GM10847 (cell line): ENCODE data around the gene AATK.

ENCODE experiments used
- POLR2A ChIP-seq: IDR thresholded peaks from 2 replicates; pipeline ENCODE4 v1.6.1; 2011; ENCODE audit not compliant: insufficient read length; ENCODE audit errors: extremely low read depth

AATK gene

GRCh38 chr17:81164371-81165245, 1.4 kb downstream of the AATK start:
- no peak for TF ChIP-seq POLR2A

GRCh38 chr17:81163703-81164370, 2.2 kb downstream of the AATK start:
- no peak for TF ChIP-seq POLR2A

- TF ChIP-seq POLR2A, result no peak
Observed at GRCh38 chr17:81163051-81163695, 2.8 kb downstream of the AATK start.

GRCh38 chr17:81162491-81162890, 3.5 kb downstream of the AATK start:
- TF ChIP-seq POLR2A, result no peak

- TF ChIP-seq POLR2A, result no peak
Observed at GRCh38 chr17:81161972-81162371, 4.0 kb downstream of the AATK start.

GRCh38 chr17:81161536-81161935, 4.5 kb downstream of the AATK start:
- TF ChIP-seq POLR2A, result no peak

GRCh38 chr17:81160747-81161453, 5.1 kb downstream of the AATK start:
- TF ChIP-seq POLR2A, result no peak

GRCh38 chr17:81160306-81160705, 5.7 kb downstream of the AATK start:
- no peak for TF ChIP-seq POLR2A

GRCh38 chr17:81159611-81160265, 6.3 kb downstream of the AATK start:
- TF ChIP-seq POLR2A, result no peak

GRCh38 chr17:81158688-81159590, 7.1 kb downstream of the AATK start:
- TF ChIP-seq POLR2A, result no peak

GRCh38 chr17:81157848-81158687, 8.0 kb downstream of the AATK start:
- TF ChIP-seq POLR2A, result no peak

- no peak for TF ChIP-seq POLR2A
Observed at GRCh38 chr17:81156866-81157805, 8.9 kb downstream of the AATK start.
